ENCODE measurements around the gene PIP5KL1.

GRCh38 chr9:127980060-127980705 is 49.6 kb upstream of the PIP5KL1 start:
- TF ChIP-seq POLR2AphosphoS5 (IDR thresholded peaks at IDR 0.05; ENCODE audit: insufficient read depth, low read depth, low read length) (no peak), CTCF (IDR thresholded peaks at IDR 0.05; ENCODE audit: extremely low read depth in 1 of 2, insufficient read depth in 1 of 2, low read depth in 1 of 2, low read length in 2 of 2) (no peak), EZH2 (IDR thresholded peaks at IDR 0.05; ENCODE audit: borderline replicate concordance, low read depth, low read length, severe bottlenecking) (no peak)

All from endothelial cell of umbilical vein (primary cell).